ENCODE data around the gene NAPEPLD.

Gene NAPEPLD

GRCh38 chr7:103148994-103149807 lies at the start of gene NAPEPLD (continued):
- TF ChIP-seq ZNF148 (tag by site-specific recombination; IDR thresholded peaks at IDR 0.05; ENCODE audit: borderline replicate concordance) (no peak), ZBTB10 (tag by site-specific recombination; IDR thresholded peaks at IDR 0.05) (peak; percentile 65; the same call in 1 of the 2 replicates), GLI2 (tag by site-specific recombination; IDR thresholded peaks at IDR 0.05; ENCODE audit: borderline replicate concordance, low read depth) (no peak), ZSCAN5A (tag by site-specific recombination; IDR thresholded peaks at IDR 0.05) (peak; percentile 100), ZFP69B (tag by site-specific recombination; IDR thresholded peaks at IDR 0.05) (peak; percentile 52), ZSCAN30 (tag by site-specific recombination; IDR thresholded peaks at IDR 0.05) (peak; percentile 85), KLF8 (tag by site-specific recombination; IDR thresholded peaks at IDR 0.05) (peak; percentile 50), SCRT2 (tag by site-specific recombination; IDR thresholded peaks at IDR 0.05) (no peak), ZNF626 (tag by site-specific recombination; IDR thresholded peaks at IDR 0.05) (0 out of 2 replicates have a peak, but pooled peaks have one; percentile 37), ZNF580 (tag by site-specific recombination; IDR thresholded peaks at IDR 0.05) (peak; percentile 55; the same call in 1 of the 2 replicates), ZNF48 (tag by site-specific recombination; IDR thresholded peaks at IDR 0.05) (no peak), ZNF510 (tag by site-specific recombination; IDR thresholded peaks at IDR 0.05; ENCODE audit: insufficient replicate concordance) (no peak), ZBTB7A (tag by site-specific recombination; IDR thresholded peaks at IDR 0.05; ENCODE audit: low read depth) (peak; percentile 68; the same call in 1 of the 2 replicates), ZNF121 (tag by site-specific recombination; IDR thresholded peaks at IDR 0.05) (0 out of 2 replicates have a peak, but pooled peaks have one; percentile 13), ZNF19 (tag by site-specific recombination; IDR thresholded peaks at IDR 0.05; ENCODE audit: low read depth) (no peak), ZNF704 (tag by site-specific recombination; IDR thresholded peaks at IDR 0.05) (no peak), ZNF138 (tag by site-specific recombination; IDR thresholded peaks at IDR 0.05; ENCODE audit: borderline replicate concordance) (no peak), ZNF114 (tag by site-specific recombination; IDR thresholded peaks at IDR 0.05) (no peak), ZXDB (tag by site-specific recombination; IDR thresholded peaks at IDR 0.05) (peak; percentile 95), ZNF433 (tag by site-specific recombination; IDR thresholded peaks at IDR 0.05; ENCODE audit: low read depth) (no peak), ZNF398 (tag by site-specific recombination; IDR thresholded peaks at IDR 0.05) (peak; percentile 52; the same call in 1 of the 2 replicates), ZNF629 (tag by site-specific recombination; IDR thresholded peaks at IDR 0.05) (0 out of 2 replicates have a peak, but pooled peaks have one; percentile 25), ZNF18 (tag by site-specific recombination; IDR thresholded peaks at IDR 0.05) (no peak), ZNF274 (IDR thresholded peaks at IDR 0.05; ENCODE audit: low read length) (no peak), ZNF274 (tag by site-specific recombination; IDR thresholded peaks at IDR 0.05; ENCODE audit: borderline replicate concordance) (no peak), ZNF785 (tag by site-specific recombination; IDR thresholded peaks at IDR 0.05) (peak; percentile 59; the same call in 1 of the 2 replicates), ZNF2 (tag by site-specific recombination; IDR thresholded peaks at IDR 0.05) (no peak; the same call in 1 of the 2 replicates)

Measured in HEK293 (cell line).